HG02588 (cell line): ENCODE measurements around the gene ZNF93.
"Not testable (repeated sequence)": the region's sequence is repeated elsewhere in the genome, so short reads cannot be mapped to it uniquely, and the experiment has no call there.

Experiments used
- ATAC-seq: cut with Tn5 transposase; IDR thresholded peaks from one replicate; pipeline ENCODE4 v1.9.1; 2021; ENCODE audit warnings: mild to moderate bottlenecking, moderate library complexity; ENCODE audit not compliant: unreplicated experiment

The ZNF93 gene

DNA sequence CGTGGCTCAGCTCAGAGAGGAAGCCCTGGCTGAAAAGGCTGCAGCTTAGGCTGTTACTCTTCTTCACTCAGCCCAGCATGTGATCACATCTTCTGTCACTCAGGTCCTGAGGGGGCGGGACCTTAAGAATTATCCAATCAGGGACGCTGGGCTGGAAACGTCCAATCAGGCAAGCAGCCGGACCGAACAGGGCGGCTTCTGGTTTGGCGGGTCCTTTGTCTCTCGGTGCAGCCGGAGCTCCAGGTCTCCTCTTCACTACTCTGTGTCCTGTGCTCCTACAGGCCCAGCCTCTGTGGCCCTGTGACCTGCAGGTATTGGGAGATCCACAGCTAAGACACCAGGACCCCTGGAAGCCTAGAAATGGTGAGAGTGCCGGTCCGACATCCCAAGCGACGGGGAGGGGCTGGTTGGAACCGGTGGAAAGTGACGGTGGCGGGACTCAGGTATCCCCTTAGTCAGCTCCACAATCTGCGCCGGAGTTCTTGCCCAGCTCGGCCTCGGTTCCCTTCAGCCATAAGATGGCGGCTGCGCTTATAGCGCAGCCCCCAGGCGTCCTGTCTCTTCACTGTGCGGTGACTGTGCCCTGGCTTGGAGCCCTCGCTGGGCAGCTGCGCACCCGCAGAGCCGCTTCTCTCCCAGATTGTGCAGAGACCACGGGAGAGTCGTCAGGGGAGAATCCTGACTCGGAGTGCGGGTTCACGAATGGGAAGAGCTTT, at the start of gene ZNF93:
TSS of gene ZNF93 (plus strand) at position 218 of the 716 bp plus-strand sequence. CDS start at position 361, 143 bp downstream.
- ATAC-seq: peak; percentile 87

DNA sequence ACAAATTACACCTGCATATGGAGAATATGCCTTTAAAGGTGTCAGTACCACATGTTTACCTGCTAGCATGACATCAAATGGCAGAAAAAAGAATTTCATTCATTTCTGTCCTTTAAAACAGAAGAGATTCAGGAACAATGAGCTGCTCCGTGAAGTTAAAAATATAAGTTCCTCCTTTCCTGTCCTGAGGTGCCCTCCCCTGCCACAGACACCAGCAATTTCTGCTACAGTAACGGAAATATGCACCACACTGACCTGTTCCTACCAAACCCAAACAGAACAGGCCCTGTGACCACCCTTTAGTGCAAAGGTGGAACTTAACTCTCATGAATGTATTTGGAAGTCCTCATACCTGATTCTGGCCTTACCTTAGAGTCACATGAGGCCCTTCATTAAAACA, 49.0 kb upstream of the ZNF93 start:
- ATAC-seq: not testable (repeated sequence)

DNA sequence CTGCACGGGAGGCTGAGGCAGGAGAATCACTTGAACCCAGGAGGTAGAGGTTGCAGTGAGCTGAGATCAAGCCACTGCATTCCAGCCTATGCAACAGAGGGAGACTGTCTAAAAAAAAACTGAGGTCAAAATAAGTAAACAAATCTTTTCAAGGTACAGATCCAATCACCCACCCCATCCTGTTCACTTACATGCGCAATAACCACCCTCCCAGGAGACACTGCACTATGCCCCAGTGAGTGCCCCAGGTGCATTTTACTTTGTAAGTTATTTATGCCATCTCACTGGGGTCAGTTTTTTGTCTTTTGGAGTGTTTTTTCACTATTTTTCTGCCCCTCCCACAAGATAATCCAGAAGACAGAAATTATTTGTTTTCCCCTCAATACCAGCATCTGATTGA, 42.0 kb upstream of the ZNF93 start:
- ATAC-seq: no peak

DNA sequence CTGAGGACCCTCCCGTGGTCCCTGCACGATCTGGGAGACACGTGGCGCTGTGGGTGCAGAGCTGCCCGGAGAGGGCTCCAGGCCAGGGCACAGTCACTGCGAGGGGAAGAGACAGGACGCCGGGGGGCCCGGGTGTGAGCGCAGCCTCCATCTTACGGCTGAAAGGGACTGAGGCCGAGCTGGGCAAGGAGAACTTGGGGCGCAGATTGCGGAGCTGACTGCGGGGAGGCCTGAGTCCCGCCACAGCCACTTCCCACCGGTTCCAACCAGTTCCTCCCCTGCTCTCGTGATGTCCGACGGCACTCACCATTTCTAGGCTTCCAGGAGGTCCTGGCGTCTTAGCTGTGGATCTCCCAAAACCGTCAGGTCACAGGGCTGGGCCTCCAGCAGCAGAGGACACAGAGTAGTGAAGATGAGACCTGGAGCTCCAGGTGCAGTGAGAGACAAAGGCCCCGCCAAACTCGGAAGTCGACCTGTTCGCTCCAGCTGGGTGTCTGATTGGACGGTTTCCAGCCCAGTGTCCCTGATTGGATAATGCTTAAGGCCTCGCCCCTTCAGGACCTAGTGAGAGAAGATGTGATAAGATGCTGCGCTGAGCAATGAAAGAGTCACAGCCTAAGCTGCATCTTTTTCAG, 39.9 kb upstream of the ZNF93 start:
- no peak for ATAC-seq

DNA sequence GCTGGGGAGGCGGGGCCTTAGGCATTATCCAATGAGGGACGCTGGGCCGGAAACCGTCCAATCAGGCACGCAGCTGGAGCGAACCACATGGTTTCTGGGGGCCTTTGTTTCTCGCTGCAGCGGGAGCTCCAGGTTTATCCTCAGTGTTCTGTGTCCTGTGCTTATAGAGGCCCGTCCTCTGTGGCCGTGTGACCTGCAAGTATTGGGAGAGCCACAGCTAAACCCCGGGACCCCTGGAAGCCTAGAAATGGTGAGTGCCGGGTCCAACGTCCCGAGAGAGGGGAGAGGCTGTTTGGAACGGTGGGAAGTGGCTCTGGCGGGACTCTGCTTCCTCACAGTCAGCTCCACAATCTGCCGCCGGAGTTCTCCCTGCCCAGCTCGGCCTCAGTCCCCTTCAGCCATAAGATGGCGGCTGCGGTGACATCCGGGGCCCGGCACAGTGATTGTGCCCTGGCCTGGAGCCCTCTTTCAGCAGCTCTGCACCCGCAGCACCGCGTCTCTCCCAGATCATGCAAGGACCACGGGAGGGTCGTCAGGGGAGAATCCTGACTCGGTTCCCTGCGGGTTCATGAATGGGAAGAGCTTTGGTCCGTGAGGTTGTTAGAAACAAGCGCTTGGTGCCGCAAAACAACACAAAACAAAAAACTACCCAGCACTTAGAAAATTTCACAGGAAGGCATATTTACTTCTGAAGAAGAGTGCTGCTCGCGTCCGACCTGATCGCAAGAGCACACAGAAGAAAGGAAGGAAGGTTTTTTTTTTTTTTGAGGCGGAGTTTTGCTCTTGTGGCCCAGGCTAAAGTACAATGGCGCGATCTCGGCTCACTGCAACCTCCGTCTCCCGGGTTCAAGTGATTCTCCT, 34.8 kb upstream of the ZNF93 start, which contains the start of gene ZNF253:
TSS of gene ZNF253 (plus strand) at position 133 of the 861 bp plus-strand sequence. CDS start at position 248, 115 bp downstream.
- peak; percentile 97 for ATAC-seq

DNA sequence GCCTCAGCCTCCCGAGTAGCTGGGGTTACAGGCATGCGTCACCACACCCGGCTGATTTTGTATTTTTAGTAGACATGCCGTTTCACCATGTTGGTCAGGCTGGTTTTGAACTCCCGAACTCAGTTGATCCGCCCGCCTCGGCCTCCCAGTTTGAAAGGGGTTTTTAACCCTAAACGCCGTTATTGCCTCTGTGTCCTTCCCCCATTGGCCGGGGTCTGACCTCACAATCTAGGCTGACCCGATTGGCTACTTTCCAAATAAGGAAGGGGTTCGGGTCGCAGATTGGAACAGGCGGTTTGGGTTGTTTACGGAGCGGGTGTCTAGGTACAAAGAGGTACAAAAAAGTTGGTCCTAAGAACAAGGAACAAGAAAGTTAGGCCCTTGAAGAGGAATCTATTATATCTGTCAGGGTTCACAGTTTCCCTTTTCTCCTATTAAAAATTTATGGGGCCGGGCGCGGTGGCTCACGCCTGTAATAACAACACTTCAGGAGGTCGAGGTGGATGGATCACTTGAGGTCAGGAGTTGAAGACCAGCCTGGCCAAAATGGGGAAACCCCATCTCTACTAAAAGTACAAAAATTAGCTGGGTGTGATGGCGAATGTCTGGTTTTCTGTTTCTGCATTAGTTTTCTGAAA, 34.0 kb upstream of the ZNF93 start:
- no peak for ATAC-seq

DNA sequence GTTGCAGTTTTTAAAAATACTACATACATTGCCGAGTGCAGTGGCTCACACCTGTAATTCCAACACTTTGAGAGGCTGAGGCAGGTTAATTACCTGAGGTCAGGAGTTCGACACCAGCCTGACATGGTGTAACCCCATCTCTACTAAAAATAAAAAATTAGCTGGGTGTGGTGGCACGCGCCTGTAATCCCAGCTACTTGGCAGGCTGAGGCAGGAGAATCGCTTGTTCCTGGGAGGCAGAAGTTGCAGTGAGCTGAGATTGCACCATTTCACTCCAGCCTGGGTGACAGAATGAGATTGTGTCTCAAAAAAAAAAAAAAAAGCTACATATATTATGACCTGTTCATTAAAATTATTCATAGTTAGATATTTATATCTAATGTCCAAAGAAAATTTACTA, 30.7 kb upstream of the ZNF93 start:
- not testable (repeated sequence) for ATAC-seq

DNA sequence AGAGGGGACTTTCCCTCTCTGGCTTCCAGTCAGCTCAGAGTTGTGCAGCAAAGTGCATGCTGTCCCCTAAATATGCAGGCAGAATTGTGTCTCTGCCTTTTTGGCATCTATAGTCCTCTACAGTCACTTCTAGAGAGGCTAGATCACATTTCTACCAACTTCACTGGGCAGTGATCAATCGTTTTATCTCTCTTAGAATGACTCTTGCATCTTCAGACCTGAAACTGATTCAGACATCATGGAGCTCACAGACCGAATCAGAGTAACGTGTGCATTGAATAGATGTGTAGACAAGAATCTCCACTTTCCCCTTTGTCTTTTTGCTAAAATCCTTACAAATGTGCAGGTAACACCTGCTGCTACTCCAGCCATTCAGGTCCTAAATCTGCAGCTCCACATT, 28.8 kb upstream of the ZNF93 start:
- no peak for ATAC-seq

DNA sequence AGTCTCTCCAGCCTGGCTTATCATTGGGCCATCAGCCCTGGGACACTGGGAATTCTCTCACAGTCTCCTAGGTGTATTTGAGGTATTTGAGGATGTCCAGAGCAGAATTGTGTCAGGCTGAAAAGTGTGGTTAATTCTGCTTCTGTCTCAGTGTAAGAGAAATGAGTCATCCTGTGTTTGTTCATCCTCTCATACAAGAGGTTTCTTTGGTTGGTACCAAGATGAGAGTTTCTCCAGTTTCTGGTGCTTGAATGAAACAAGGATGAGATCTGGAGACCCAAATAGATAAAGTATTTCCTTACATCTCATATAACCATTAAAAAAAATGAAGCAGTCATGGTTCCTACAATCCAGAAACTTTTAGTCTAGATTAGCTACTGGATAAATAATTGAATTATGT, 27.4 kb upstream of the ZNF93 start:
- ATAC-seq: no peak

DNA sequence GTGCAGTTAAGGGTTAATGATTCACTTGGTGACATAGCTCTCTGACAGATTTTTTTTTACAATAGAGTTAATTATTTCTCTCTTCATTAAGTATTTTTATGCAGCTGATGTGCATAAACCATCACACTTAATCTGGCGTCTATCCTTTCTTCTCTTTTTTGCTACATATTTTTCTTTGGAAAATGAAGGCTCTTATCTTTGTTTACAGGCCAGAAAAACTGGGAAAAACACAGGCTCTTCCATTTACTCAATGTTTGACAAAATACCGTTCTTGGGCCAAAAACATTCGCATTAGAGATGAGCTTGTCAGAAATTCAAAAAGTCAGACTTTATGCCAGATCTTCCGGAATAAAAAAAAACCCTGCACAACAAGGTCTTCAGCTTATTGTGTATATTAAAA, 23.0 kb upstream of the ZNF93 start:
- ATAC-seq: no peak

DNA sequence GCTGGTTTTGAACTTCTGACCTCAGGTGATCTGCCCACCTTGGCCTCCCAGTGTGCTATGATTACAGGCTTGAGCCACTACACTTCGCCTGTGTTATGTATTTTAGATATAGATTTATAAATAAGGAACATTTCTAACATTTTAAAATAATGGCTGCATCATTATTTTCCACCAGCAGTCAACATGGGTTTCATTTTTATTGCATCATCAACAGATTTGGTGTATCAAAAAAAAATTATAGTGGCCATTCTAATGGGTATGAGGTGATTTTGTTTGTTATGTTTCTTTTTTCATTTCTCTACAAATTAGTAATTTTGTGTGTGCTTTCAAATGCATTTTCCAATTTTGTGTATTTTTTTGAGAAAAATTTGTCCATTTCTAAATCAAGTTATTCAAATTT, 16.2 kb upstream of the ZNF93 start:
- ATAC-seq: no peak

DNA sequence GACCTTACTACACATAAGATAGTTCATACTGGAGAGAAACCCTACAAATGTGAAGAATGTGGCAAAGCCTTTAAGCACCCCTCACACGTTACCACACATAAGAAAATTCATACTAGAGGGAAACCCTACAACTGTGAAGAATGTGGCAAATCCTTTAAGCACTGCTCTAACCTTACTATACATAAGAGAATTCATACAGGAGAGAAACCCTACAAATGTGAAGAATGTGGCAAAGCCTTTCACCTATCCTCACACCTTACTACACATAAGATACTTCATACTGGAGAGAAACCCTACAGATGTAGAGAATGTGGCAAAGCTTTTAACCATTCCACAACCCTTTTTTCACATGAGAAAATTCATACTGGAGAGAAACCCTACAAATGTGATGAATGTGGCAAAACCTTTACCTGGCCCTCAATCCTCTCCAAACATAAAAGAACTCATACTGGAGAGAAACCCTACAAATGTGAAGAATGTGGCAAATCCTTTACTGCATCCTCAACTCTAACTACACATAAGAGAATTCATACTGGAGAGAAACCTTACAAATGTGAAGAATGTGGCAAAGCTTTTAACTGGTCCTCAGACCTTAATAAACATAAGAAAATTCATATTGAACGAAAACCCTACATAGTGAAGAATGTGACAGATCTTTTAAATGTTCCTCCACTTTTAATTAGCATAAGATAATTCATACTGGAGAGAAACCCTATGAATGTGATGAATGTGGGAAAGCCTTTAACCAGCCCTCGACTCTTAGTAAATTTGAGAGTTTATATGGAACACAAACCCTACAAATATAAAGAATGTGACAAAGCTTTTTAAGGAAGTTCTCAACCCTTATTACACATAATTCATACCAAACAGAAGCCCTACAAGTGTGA, 8.4 kb upstream of the ZNF93 start:
- ATAC-seq: not testable (repeated sequence)

DNA sequence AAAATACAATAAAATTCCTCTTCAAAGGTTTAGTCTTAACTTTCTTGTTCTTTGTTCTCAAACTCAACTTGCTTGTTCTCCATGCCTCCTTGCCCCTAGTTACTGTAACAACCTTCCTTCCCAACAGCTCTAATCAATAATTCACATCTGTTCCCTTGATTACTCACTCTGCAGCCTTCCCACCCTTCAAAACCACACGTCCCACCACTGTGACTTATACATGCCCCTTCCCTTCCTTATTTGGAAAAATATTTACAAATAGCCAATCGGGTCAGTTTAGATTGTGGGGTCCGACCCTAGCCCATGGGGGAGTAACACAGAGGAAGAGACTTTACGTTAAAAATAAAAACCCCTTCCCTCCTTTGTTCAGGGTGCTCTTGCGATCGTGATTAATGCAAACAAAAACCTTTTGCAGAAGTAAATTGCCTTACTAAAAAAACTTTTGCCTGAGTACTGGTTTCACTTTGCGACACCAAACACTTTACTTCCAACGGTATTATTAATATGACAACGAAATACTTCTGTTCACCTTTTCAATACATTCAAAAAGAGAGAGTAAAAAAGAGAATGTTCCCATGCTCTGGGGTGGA, 512 bp upstream of the ZNF93 start:
- ATAC-seq: peak; percentile 2

DNA sequence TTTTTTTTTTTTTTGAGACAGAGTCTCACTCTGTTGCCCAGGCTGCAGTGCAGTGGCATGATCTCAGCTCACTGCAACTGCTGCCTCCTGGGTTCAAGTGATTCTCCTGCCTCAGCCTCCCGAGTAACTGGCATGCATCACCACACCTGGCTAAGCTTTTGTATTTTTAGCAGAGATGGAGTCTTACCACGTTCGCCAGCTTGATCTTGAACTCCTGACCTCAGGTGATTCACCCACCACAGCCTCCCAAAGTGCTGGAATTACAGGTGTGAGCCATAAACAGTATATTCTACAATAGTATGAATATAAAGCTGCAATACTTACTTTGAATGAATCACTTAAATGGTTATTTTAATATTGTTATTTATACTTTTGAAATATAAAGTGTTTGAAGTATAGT, 6.8 kb downstream of the ZNF93 start:
- ATAC-seq: not testable (repeated sequence)

DNA sequence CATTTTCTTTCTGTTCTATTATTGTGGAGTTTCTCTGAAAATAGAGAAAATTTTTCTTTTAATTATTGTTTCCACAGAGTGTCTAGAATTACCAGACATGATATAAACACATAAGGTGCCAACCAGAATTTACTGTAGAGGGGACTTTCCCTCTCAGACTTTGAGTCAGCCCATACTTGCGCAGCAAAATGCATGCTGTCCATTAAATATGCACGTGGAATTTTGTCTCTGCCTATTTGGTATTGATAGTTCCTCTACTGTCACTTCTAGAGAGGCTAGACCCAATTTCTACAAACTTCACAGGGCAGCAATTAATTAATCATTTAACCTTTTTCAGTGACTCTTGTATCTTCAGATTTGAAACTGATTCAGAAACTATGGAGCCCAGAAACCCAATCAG, 8.9 kb downstream of the ZNF93 start:
- ATAC-seq: no peak

DNA sequence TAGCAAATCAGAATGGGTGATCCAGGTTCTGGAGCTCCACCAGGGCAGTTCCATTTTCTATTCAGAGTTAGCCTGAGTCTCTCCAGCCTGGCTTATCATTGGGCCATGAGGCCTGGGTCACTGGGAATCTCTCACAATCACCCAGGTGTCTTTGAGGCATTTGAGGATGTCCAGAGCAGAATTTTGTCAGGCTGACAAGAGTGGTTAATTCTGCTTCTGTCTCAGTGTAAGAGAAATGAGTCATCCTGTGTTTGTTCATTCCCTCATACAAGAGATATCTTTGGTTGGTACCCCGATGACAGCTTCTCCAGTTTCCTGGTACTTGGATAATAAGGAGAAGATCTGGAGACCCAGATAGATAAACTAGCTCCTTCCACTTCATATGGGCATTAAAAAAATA, 10.4 kb downstream of the ZNF93 start:
- ATAC-seq: no peak

DNA sequence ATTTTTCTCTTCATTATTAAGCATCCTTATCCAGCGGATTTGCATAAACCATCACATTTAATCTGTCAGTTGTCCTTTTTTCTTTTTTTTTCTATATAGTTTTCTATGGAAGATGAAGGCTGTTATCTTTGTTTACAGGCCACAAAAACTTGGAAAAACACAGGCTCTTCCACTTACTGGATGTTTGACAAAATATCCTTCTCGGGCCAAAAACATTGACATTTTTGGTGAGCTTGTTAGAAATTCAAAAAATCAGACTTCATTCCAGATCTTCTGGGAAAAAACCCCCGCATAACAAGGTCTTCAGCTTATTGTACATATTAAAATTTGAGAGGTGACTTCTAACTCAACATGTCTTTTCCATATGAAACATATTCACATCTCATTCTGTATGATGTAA, 13.8 kb downstream of the ZNF93 start:
- no peak for ATAC-seq

DNA sequence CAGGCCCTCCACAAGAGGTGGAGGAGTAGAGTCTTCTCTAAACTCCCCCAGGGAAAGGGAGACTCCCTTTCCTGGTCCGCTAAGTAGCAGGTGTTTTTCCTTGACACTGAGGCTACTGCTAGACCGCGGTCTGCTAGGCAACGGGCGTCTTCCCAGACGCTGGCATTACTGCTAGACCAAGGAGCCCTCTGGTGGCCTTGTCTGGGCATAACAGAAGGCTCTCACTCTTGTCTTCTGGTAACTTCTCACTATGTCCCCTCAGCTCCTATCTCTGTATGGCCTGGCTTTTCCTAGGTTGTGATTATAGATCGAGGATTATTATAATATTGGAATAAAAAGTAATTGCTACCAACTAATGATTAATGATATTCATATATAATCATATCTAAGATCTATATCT, 29.7 kb downstream of the ZNF93 start:
- not testable (repeated sequence) for ATAC-seq

DNA sequence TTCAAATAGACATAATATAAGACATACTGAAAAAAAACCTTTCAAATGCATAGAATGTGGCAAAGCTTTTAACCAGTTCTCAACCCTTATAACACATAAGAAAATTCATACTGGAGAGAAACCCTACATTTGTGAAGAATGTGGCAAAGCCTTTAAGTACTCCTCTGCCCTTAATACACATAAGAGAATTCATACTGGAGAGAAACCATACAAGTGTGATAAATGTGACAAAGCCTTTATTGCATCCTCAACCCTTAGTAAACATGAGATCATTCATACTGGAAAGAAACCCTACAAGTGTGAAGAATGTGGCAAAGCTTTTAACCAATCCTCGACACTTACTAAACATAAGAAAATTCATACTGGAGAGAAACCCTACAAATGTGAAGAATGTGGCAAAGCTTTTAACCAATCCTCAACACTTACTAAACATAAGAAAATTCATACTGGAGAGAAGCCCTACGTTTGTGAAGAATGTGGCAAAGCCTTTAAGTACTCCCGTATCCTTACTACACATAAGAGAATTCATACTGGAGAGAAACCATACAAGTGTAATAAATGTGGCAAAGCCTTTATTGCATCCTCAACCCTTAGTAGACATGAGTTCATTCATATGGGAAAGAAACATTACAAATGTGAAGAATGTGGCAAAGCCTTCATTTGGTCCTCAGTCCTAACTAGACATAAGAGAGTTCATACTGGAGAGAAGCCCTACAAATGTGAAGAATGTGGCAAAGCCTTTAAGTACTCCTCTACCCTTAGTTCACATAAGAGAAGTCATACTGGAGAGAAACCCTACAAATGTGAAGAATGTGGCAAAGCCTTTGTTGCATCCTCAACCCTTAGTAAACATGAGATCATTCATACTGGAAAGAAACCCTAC, 32.9 kb downstream of the ZNF93 start:
- ATAC-seq: not testable (repeated sequence)
